Measurements from ENCODE around the gene MAMSTR.
"Not testable (repeated sequence)": the region's sequence is repeated elsewhere in the genome, so short reads cannot be mapped to it uniquely, and the experiment has no call there.

Gene MAMSTR

DNA sequence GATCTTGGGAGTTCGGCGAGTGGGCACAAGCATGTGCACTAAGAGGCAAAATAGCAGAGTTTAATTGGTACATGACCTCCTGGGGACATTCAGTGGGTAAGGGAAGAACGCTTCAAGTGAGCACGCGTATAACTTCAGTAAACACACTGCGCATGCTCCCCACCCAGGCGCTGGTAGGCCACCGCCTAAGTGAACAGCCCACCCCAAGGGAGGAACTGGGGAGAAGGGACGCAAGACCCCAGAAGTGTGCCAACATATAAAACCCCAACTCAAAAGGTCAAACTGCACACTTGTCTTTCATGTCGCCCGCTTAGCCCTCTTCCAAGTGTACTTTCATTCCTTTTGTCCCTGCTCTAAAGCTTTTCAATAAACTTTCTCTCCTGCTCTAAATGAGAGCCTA, 36.2 kb downstream of the MAMSTR start:
- no peak for DNase-seq

DNA sequence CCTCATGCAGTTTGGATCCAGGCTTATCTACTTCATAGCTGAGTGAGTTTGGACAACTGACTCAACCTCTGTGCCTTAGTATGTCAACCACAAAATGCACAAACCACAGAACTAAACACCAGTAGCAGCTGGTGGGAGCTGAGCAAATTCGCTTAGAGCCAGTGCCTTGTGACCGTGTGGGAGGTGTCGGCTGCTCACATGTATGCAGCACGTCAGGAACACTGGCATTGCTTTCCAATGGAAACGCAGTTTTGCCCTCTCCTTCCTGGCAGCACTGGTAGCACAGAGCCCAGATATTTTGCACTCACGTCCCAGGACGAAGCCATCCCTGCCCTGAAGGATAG, 38.4 kb downstream of the MAMSTR start:
- DNase-seq = no peak

DNA sequence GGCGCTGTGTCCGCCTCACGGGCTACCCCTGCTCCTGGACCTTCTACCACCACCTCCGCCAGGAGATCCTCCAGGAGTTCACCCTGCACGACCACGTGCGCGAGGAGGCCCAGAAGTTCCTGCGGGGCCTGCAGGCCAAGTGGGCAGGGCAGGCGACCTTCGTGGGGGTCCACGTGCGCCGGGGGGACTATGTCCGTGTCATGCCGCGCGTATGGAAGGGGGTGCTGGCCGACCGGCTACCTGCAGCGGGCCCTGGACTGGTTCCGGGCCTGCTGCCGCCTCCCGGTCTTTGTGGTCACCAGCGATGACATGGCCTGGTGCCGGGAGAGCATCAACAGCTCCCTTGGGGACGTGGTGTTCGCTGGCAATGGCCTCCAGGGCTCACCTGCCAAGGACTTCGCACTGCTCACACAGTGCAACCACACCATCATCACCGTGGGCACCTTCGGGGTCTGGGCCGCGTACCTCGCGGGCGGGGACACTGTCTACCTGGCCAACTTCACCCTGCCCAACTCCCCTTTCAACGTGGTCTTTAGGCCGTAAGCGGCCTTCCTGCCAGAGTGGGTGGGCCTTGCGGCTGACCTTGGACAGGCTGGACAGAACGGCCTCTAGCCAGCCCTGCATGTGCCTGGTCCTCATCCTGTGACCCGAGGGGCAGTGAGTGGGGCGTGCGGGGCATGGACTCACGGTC, 38.9 kb downstream of the MAMSTR start:
- DNase-seq = no peak

DNA sequence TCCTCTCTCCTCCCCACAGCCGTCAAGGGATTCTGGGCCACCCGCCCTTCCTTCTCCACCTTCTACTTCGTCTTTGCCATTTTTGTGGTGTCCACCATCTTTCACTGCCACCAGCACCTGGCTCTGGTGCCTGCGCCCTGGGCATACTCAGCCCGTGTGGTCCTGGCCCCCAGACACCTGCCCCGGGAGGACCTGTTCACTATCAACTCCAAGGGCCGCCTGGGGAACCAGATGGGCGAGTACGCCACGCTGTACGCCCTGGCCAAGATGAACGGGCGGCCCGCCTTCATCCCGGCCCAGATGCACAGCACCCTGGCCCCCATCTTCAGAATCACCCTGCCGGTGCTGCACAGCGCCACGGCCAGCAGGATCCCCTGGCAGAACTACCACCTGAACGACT, 39.5 kb downstream of the MAMSTR start:
- DNase-seq = not testable (repeated sequence)

DNA sequence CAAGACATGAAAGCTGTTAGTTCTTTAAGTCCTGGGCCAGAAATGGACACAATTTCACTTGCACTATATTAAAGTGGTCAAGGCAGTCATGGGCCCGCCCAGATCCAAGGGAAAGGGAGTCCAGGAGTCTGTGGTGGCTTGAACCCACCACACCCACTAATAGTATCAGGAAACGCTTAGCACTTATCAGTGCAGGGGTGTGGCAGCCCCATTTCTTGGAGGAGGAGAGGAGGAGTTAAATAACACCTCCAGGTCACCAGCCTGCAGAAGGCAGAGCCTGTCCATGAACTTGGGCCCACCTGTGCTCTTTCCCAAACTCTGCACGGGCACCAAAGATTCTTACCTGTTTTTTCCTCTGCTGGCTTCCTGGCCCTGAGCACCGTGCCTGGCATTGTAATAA, 41.3 kb downstream of the MAMSTR start:
- DNase-seq = no peak

DNA sequence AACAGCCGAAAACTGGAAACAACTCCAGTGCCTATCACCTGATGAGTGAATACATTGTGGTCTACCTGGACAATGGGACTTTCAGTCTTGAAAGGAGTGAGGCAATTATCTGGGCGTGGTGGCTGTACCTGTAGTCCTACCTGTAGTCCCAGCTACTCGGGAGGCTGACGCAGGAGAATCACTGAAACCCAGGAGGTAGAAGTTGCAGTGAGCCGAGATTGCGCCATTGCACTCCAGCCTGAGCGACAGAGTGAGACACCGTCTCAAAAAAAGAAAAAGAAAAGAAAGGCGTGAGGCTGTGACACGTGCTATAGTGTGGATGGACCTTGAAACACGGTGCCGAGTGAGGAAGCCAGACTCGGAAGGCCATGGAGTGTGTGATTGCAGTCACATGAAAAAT, 42.6 kb downstream of the MAMSTR start:
- no peak for DNase-seq

DNA sequence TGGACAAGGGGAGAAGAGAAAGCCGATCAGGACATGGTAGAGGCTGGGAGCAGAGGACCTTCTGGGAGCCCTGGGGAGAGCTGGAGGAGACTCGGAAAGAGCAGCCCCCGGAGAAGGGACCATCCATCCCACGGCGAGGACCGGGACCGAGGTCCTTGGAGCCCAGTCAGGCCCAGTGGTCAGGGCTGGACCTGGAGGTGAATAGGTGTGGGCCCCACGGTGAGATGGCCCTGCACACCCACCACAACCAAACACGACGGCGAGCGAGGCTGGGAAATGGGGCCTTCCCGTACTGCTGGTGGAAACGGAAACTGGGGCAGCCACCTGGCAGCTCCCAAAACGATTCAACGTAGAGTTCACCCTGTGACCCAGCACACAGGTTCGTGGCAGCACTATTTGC, 43.0 kb downstream of the MAMSTR start:
- DNase-seq = no peak

DNA sequence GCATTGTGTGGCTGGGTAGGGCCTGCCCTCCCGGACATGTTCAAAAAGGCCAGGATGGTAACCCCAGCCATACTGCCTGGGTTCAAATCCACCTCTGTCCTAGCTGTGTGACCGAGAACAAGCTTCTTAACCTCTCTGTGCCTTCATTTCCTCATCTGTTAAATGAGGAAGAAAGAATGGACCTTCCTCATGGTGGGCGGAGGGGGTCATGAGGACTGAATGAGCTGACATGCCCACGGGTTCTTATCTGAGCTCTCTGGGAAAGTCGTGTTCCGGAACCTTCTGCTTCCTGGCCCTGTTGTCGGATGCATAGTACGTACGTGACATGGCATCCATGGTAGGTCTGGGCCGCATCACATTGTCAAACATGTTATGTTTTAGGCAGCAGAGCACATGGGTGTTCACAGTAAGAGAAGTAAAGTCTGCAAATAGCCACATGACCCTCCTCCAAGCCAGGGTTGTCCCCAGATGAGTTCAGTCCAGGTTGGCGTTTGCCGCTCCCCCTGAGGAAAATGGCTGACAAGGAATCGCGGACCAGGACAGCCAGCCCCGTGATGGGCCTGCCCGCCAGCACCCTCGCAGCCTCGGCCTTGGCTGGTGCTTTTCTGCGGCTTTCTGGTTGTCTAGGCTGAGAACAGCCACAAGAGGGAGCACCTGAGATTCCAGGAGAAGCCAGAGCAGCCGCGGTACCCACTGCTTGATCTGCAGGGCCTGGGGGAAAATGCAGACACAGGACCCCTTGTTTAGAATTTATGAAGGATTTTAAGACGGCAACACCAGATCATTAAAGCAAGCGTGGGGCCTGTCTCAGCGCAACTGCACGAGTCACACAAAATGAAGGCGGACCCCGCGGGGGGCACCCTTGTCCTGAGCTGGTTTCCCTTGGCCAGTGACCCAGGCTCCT, 44.4 kb downstream of the MAMSTR start:
- peak; percentile 58 for DNase-seq

DNA sequence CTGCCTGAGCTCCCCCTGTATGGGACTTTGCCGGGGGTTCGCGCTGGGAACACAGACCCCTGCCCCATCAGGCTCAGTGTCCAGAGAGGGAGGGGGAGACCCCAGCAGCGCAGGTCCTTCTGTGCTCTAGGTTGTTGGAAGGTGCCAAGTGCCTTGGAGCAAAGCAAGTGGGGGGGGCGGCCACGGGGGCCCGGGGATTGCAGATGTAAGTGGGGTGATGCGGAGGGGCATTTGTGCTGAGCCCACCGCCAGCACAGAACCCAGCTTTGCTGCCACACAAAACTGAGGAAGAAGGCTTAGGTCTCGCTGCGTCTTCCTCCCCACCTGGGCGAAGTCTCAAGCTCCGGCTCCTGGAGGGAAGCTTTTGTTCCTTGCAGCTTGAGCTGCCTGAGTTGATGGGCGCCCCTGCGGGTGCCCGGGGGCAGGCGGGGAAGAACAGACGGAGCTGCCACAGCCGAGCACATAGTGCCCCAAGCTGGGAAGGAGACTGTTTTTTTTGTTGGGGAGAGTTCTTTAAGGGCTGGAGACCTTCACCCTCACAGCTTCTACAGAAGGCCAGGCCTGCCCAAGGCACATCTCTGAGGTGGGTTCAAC, 45.2 kb downstream of the MAMSTR start:
- DNase-seq = no peak

DNA sequence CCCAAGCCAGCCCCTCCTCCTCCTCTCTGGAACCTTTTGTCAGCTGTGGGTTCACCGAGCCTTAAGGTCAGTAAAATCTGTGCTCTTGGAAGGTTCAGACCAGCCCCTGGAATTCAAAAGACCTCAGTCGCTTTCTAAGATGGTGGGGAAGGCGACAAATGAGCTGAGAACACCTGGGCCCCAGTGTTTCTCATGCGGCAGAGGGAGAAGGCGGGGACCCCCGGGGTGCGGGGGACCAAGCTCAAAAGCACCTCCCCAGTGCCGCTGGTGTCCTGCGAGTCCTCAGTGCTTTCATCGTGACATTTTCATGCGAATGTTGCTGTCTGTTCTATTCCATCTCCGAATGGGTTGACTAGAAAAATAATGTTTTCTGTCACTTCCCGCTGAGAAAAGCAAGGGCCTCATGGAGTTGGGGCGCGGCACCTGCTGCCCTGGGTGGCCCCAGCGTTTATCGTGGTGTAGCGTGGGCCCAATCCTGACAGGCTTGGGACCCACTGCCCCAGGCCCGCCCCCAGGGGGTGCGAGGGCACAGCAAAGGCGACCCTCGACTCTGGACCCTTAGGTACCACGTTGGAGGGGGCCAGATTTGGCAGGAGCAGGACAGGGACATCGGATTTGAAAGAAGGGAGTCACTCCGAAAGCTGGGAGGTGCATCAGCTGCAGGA, 46.0 kb downstream of the MAMSTR start:
- no peak for DNase-seq

DNA sequence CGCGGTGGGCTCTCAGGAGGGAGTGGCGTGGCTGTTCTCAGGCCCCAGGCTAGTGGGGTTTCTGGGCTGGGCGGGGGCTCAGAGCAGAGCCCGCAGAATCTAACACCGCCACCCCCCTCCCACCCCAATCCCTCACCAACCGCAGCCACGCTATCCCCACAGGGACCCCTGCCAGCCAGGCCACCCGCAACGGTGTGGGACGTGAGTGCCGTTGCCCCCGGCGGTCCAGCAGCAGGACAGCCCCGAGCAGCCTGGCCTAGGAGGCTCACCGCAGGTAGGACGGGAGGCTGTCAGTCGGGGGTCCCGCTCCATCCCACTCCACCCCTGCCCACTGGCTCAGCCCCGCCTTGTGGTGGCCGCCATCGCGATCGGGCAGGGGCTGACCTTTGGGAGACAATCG, 46.5 kb downstream of the MAMSTR start, which contains the start of gene NTN5:
Gene NTN5 (minus strand): TSS at position 24 of the 400 bp plus-strand sequence. CDS start 2,031 bp downstream, outside the sequence.
- no peak for DNase-seq

DNA sequence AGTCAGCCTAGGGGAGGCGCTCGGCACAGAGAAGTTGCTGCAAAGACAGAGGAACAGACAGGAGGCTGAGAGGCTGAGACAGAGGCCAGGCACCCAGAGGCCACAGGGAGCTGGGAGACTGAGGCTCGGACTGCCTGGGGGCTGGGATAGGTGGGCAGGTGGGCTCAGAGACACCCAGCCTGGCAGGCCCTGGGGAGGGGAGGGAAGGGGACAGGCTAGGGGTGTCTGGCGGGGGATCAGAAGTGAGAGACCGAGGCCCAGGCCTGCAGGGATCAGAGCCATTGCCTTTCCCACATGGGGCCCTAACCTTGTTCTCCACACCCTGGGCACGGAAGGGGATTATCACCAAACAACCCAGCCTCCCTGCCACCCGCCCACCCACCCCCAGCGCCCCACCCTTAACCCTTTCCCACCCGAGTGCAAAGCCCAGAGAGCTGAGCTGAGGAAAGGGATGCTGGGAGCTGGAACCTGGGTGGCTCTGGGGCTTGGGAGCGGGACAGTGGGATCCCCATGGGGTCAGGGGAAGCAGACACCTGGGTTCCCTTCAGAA, 48.0 kb downstream of the MAMSTR start:
- no peak for DNase-seq

DNA sequence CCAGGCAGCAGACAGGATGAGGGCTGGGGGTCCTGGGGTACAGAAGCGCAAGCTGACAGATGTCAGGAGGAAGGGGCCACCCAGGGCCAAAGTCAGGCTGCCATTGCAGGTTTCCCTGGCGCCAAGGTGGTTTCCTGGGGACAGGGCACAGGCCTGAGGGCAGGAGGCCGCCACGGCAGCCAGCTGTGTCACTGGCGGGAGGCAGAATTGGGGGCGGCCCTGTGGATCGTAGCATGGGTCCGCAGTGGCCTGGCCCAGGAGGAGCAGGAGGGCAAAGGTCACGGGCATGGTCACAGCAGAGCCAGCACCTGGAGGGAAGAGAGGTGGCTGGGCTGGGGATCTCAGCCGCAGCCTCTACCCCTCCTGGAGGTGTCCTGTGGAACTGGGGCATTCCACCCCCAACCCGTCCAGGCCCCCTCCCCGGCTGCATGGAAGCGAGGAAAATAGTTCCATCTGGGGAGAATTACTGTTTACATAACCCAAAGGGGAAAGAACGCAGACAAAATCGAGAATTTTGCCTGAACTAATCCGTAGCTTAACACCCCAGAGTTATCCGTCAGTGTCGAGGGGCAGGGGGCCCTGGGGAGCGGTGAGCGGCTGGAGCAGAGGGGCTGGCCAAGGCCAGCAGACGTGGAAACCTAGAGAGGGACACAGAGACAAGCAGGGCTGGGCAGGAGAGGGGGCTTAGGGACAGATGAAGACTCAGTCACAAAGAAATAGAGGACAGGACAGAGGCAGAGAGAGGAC, 48.7 kb downstream of the MAMSTR start:
- DNase-seq = no peak

DNA sequence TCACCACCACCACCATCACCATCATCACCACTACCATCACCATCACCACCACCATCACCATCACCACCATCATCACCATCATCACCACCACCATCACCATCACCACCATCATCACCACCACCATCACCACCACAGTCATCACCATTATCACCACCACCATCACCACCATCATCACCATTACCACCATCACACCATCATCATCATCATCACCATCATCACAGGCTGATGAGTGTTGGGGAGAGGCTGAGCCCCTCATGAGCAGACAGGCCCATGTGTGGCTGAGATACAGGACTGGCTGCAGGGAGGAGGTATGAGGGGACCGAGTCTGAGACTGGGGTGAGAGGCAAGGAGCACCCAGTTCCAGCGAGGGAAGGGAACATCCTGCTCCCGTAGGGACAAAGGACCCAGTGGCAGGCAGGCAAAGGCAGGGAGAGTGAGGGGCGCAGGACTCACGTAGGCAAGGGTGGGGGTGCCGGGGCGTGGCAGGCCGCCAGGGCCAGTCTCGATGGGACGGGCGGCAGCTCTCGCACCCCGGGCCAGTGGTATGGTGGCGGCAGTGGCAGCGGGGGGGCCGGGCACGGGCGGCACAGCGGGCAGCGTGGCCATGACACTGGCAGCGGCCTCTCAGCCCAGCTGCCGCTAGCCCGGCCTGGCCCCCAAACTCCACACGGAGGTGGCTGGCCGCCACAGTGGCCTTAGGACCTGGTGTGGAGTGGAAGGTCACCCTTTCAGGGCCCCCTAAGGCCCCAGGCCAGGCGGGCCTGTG, 49.4 kb downstream of the MAMSTR start:
- DNase-seq = no peak

DNA sequence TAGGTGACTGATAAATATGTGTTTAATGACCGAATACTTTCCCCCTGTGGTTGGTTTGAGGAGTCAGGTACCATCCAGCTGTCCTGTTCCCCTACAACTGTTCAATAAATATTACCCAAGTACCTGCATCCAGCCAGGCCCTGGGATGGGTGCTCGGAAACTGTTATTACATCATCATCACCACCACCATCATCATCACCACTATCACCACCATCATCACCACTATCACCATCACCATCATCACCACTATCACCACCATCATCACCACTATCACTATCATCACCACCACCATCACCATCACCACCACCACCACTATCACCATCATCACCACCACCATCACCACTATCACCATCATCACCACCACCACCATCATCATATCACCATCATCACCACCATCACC, 50.8 kb downstream of the MAMSTR start:
- DNase-seq = no peak

DNA sequence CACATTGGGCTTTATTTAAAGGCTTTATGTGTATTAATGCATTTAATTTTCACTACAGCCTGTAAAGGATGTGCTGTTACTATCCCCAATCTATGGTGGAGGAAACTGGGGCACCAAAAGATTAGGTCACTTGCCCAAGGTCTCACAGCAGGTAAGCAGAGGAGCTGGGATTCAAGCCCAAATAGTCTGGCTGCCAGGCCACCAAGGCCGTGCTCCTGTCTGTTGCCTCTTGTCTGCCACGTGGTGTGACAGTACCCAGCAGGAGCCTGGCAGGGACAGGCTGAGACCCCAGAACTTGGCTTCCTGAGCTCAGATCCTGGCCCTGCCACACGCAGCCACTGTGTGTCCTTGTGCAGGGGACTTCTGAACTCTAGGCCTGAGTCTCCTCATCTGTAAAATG, 51.2 kb downstream of the MAMSTR start:
- no peak for DNase-seq

DNA sequence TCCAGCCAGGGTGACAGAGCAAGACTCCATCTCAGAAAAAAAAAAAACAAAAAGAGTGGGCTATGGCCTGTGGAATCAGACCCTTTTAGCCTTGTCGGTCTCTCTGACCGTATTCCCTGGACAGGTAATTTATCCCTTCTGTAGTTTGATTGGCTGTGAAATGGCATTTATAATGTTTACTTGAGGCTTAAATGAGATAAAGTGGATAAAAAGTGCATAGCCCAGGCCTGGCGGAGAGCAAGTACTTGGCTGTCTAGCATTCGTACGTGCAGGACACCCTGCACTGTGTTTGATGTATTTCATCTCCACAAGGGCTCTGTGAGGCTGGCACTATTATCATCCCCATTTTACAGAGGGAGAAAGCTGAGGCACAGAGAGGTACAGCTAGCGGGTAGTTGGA, 53.7 kb downstream of the MAMSTR start:
- DNase-seq = no peak

DNA sequence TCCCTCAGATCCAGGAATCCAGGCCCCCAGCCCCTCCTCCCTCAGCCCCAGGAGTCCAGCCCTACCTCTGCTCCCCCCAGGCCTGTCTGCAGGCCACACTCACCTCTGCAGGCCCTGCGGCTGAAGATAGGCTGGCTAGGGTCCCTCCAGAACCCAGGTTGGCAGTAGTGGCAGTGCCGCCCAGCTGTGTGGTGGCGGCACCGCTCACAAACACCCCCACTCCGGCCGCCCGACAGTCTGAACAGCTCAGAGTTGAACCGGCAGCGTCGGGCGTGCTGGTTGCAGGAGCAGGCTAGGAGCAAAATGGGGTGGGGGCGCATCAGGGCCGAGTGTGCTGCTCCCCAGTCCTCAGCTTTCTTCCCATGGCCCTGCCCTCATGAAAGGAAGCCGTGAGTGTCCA, 55.0 kb downstream of the MAMSTR start:
- DNase-seq = no peak

DNA sequence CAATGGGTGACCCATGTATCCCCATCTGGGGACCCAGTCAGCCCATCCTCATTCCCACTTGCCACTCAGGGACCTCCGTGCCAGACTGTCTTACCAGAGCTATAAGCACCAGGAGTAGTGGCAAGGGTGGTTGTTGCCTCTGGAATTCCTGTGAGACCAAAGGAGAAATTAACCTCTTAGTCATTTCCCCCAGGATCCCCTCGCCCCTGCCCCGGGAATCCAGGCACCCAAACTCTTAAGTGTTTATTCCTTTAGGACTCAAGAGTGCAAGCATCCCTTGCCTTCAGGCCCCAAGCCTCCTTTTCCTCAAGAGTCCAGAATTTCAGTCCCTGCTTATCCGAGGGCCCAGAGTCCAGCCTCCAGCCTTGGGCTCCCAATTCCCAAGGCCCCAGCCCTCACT, 55.9 kb downstream of the MAMSTR start:
- DNase-seq = no peak

All from DMS79 (cell line).